ENCODE data around the gene PIEZO1. TPM values are rescaled to one million over a fixed set of nuclear protein-coding genes. Genes with fewer than 3 reads are reported as not detected.

The PIEZO1 gene
- total RNA-seq, 1 donor from 2014 or later = 17.8 TPM

- Mint-ChIP-seq H3K4me3 (no peak overlapping the region), H3K36me3 (ENCODE audit: low read depth) (no peaks in the 10 kb centered on the region), H3K27me3 (ENCODE audit: low read depth) (no peaks in the 10 kb centered on the region), H3K4me1 (peaks cover 8% of the 10 kb centered on the region), H3K27ac (ENCODE audit: unreplicated experiment) (no peak overlapping the region), H3K9me3 (no peaks in the 10 kb centered on the region)
- no peak for DNase-seq (ENCODE audit: low read depth, low spot score)
- no peak for TF ChIP-seq CTCF (conservative IDR thresholded peaks at IDR 0.05)
These were observed 18.0 kb downstream of the PIEZO1 start for GRCh38 chr16:88766975-88767374.

GRCh38 chr16:88764913-88765349 is 20.1 kb downstream of the PIEZO1 start:
- H3K27ac Mint-ChIP-seq (ENCODE audit: unreplicated experiment) = no peak overlapping the region
- H3K9me3 Mint-ChIP-seq = no peaks in the 10 kb centered on the region
- TF ChIP-seq CTCF (conservative IDR thresholded peaks at IDR 0.05) = no peak
- H3K27me3 Mint-ChIP-seq (ENCODE audit: low read depth) = no peaks in the 10 kb centered on the region
- H3K4me1 Mint-ChIP-seq = peaks cover 8% of the 10 kb centered on the region
- H3K4me3 Mint-ChIP-seq = no peak overlapping the region
- DNase-seq (ENCODE audit: low read depth, low spot score) = no peak
- no peaks in the 10 kb centered on the region for H3K36me3 Mint-ChIP-seq (ENCODE audit: low read depth)

DNA sequence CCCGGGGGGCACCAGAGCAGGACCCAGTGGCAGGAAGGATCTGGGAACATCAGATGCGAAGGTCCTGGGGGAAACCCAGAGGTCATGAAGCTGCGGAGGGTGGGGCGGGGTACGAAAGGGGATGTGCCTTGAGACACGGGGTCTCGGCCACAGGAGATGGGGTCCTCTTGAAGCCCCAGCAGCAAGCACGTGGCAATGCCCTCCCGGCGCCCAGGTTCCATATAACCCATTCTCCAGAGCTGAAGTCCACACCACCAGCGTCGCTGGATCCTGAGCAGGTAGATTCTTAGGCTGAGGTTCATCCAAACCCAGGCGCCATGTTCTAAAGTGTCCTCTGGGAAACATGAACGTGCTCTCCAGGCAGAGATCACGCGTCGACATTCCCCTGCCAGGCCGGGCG is 20.9 kb downstream of the PIEZO1 start:
- Mint-ChIP-seq H3K27ac (ENCODE audit: unreplicated experiment) (no peak overlapping the region), H3K4me1 (peaks cover 14% of the 10 kb centered on the region), H3K4me3 (no peak overlapping the region), H3K27me3 (ENCODE audit: low read depth) (no peaks in the 10 kb centered on the region), H3K9me3 (no peaks in the 10 kb centered on the region), H3K36me3 (ENCODE audit: low read depth) (no peaks in the 10 kb centered on the region)
- TF ChIP-seq CTCF (conservative IDR thresholded peaks at IDR 0.05) = no peak
- DNase-seq (ENCODE audit: low read depth, low spot score) = no peak

- Mint-ChIP-seq H3K4me3 (no peak overlapping the region), H3K4me1 (peaks cover 19% of the 10 kb centered on the region), H3K27me3 (ENCODE audit: low read depth) (no peaks in the 10 kb centered on the region), H3K9me3 (no peaks in the 10 kb centered on the region), H3K27ac (ENCODE audit: unreplicated experiment) (no peak overlapping the region), H3K36me3 (ENCODE audit: low read depth) (no peaks in the 10 kb centered on the region)
- peak; percentile 17 for TF ChIP-seq CTCF (conservative IDR thresholded peaks at IDR 0.05)
- DNase-seq (ENCODE audit: low read depth, low spot score) = no peak
These were observed 21.4 kb downstream of the PIEZO1 start for GRCh38 chr16:88763502-88764053.

GRCh38 chr16:88762941-88763340 is 22.1 kb downstream of the PIEZO1 start:
- Mint-ChIP-seq H3K9me3 (no peaks in the 10 kb centered on the region), H3K4me1 (peaks cover 19% of the 10 kb centered on the region), H3K36me3 (ENCODE audit: low read depth) (no peaks in the 10 kb centered on the region), H3K4me3 (no peak overlapping the region), H3K27ac (ENCODE audit: unreplicated experiment) (no peak overlapping the region), H3K27me3 (ENCODE audit: low read depth) (no peaks in the 10 kb centered on the region)
- no peak for TF ChIP-seq CTCF (conservative IDR thresholded peaks at IDR 0.05)
- no peak for DNase-seq (ENCODE audit: low read depth, low spot score)

Measured in neural crest cell (in vitro differentiated cells).